Middle frontal gyrus (tissue), 1 donor: ENCODE measurements around the gene GUCA1A.
"Not testable (repeated sequence)": the region's sequence is repeated elsewhere in the genome, so short reads cannot be mapped to it uniquely, and the experiment has no call there.

ENCODE experiments used
- DNase-seq: peaks from one replicate; pipeline ENCODE4 v3.0.0-alpha.2; 2015; ENCODE audit warnings: low spot score; ENCODE audit errors: extremely low spot score

GUCA1A gene

GRCh38 chr6:42175860-42176259, 2.7 kb downstream of the GUCA1A start:
- no peak for DNase-seq

- DNase-seq, result no peak
These were observed 3.8 kb downstream of the GUCA1A start for GRCh38 chr6:42176981-42177380.

- DNase-seq, result no peak
These were observed 4.6 kb downstream of the GUCA1A start for GRCh38 chr6:42177514-42178364.

GRCh38 chr6:42179261-42179944, 6.2 kb downstream of the GUCA1A start:
- DNase-seq, result no peak

- DNase-seq, result no peak
These were observed 6.8 kb downstream of the GUCA1A start for GRCh38 chr6:42179945-42180313.

GRCh38 chr6:42182101-42182500, 8.9 kb downstream of the GUCA1A start:
- no peak for DNase-seq

- DNase-seq, result no peak
These were observed 11.3 kb downstream of the GUCA1A start for GRCh38 chr6:42184475-42184874.

GRCh38 chr6:42185597-42185996, 12.4 kb downstream of the GUCA1A start:
- no peak for DNase-seq

GRCh38 chr6:42188406-42188805, 15.2 kb downstream of the GUCA1A start:
- DNase-seq, result no peak

- DNase-seq, result no peak
These were observed 17.5 kb downstream of the GUCA1A start for GRCh38 chr6:42190554-42191183.

GRCh38 chr6:42192385-42192784, 19.2 kb downstream of the GUCA1A start:
- not testable (repeated sequence) for DNase-seq

- DNase-seq, result no peak
These were observed 20.3 kb downstream of the GUCA1A start for GRCh38 chr6:42193491-42193894.

- no peak for DNase-seq
These were observed 20.9 kb downstream of the GUCA1A start for GRCh38 chr6:42194056-42194455.

GRCh38 chr6:42195415-42195814, 22.3 kb downstream of the GUCA1A start:
- DNase-seq, result no peak

- no peak for DNase-seq
These were observed 24.6 kb downstream of the GUCA1A start for GRCh38 chr6:42197555-42198362.

GRCh38 chr6:42199106-42199981, 26.2 kb downstream of the GUCA1A start:
- DNase-seq, result no peak

GRCh38 chr6:42200035-42200434, 26.9 kb downstream of the GUCA1A start:
- no peak for DNase-seq

- no peak for DNase-seq
These were observed 28.2 kb downstream of the GUCA1A start for GRCh38 chr6:42201382-42201781.

- not testable (repeated sequence) for DNase-seq
These were observed 29.2 kb downstream of the GUCA1A start for GRCh38 chr6:42202131-42202915.

- DNase-seq, result no peak
These were observed 30.0 kb downstream of the GUCA1A start for GRCh38 chr6:42203183-42203582.
